Measurements from ENCODE around the gene HBM. TPM values are rescaled to one million over a fixed set of nuclear protein-coding genes. Genes with fewer than 3 reads are reported as not detected.

The HBM gene, protein sequence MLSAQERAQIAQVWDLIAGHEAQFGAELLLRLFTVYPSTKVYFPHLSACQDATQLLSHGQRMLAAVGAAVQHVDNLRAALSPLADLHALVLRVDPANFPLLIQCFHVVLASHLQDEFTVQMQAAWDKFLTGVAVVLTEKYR
- not detected in 2 replicates for total RNA-seq

GRCh38 chr16:165539-166374 is at the start of gene HBM:
HBM (plus strand) TSS chr16:165978; CDS start chr16:165998, 20 bp downstream.

DNA sequence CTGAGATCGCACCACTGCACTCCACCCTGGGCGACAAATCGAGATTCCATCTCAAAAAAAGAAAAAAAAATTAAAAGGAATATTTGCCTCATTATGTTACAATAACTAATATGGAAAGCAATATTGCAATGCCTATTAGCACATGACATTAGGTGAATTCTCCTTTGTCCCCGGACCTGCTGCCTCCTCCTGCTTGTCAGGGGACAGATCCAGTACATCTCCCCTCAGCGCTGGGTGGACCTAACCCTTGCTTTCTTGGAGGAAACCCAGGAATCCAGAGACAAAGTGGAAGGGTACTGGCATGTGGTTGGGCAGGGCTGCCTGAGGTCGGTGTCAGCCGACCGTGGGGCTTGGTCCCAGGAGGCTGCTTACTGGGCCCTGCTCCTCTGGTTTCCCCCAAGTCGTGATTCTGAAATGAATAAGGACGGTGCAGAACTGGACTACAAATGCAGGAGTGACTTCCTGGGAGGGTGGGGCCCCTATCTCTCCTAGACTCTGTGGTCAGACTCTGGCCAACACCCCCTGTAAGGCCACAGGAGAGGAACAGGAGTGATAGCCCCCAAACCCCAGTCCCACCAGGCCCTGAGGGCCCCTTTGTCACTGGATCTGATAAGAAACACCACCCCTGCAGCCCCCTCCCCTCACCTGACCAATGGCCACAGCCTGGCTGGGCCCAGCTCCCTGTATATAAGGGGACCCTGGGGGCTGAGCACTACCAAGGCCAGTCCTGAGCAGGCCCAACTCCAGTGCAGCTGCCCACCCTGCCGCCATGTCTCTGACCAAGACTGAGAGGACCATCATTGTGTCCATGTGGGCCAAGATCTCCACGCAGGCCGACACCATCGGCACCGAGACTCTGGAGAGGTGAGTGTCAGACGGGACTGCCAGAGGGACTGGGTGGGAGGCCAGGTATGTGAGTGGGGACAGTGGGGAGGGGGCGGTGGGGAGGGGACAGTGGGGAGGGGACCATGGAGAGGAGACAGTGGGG is 13.3 kb upstream of the HBM start, which contains the start of gene HBZ:
Gene HBZ, plus strand, starts transcription at position 504 of the 988 bp plus-strand sequence. Its CDS starts 266 bp downstream, at position 770.

DNA sequence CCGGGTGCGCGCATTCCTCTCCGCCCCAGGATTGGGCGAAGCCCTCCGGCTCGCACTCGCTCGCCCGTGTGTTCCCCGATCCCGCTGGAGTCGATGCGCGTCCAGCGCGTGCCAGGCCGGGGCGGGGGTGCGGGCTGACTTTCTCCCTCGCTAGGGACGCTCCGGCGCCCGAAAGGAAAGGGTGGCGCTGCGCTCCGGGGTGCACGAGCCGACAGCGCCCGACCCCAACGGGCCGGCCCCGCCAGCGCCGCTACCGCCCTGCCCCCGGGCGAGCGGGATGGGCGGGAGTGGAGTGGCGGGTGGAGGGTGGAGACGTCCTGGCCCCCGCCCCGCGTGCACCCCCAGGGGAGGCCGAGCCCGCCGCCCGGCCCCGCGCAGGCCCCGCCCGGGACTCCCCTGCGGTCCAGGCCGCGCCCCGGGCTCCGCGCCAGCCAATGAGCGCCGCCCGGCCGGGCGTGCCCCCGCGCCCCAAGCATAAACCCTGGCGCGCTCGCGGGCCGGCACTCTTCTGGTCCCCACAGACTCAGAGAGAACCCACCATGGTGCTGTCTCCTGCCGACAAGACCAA is 6.7 kb downstream of the HBM start, which contains the start of gene HBA2:
Gene HBA2, plus strand, starts transcription at position 503 of the 568 bp plus-strand sequence. Its CDS starts 37 bp downstream, at position 540.

DNA sequence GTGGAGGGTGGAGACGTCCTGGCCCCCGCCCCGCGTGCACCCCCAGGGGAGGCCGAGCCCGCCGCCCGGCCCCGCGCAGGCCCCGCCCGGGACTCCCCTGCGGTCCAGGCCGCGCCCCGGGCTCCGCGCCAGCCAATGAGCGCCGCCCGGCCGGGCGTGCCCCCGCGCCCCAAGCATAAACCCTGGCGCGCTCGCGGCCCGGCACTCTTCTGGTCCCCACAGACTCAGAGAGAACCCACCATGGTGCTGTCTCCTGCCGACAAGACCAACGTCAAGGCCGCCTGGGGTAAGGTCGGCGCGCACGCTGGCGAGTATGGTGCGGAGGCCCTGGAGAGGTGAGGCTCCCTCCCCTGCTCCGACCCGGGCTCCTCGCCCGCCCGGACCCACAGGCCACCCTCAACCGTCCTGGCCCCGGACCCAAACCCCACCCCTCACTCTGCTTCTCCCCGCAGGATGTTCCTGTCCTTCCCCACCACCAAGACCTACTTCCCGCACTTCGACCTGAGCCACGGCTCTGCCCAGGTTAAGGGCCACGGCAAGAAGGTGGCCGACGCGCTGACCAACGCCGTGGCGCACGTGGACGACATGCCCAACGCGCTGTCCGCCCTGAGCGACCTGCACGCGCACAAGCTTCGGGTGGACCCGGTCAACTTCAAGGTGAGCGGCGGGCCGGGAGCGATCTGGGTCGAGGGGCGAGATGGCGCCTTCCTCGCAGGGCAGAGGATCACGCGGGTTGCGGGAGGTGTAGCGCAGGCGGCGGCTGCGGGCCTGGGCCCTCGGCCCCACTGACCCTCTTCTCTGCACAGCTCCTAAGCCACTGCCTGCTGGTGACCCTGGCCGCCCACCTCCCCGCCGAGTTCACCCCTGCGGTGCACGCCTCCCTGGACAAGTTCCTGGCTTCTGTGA is 11.0 kb downstream of the HBM start, which contains the start of gene HBA1:
Gene HBA1, plus strand, starts transcription at position 204 of the 906 bp plus-strand sequence. Its CDS starts 37 bp downstream, at position 241.

GRCh38 chr16:180101-180675 is 14.4 kb downstream of the HBM start, which contains the start of gene HBQ1:
HBQ1 (plus strand) TSS chr16:180459; CDS start chr16:180487, 28 bp downstream.

Other genes starting within 250 kb of the HBM start
- gene POLR3K, start 112.4 kb upstream of the HBM start, total RNA-seq = 7.0 and 10.3 TPM in 2 replicates
- 21.6 and 45.2 TPM in 2 replicates for gene SNRNP25, start 112.2 kb upstream of the HBM start, total RNA-seq
- 20.6 and 36.4 TPM in 2 replicates for gene RHBDF1, start 93.3 kb upstream of the HBM start, total RNA-seq
- 138 and 165 TPM in 2 replicates for gene MPG, start 87.8 kb upstream of the HBM start, total RNA-seq
- 5.5 and 7.8 TPM in 2 replicates for gene NPRL3, start 27.3 kb upstream of the HBM start, total RNA-seq
- gene HBZ, start 13.3 kb upstream of the HBM start, total RNA-seq = not detected in 2 replicates
- not detected in 2 replicates for gene HBA2, start 6.9 kb downstream of the HBM start, total RNA-seq
- gene HBA1, start 10.7 kb downstream of the HBM start, total RNA-seq = not detected in 2 replicates
- 0.38 and 1.1 TPM in 2 replicates for gene HBQ1, start 14.5 kb downstream of the HBM start, total RNA-seq
- gene LUC7L, start 63.5 kb downstream of the HBM start, total RNA-seq = 37.3 and 42.9 TPM in 2 replicates
- gene FAM234A, start 68.8 kb downstream of the HBM start, total RNA-seq = 28.8 and 53.4 TPM in 2 replicates
- gene RGS11, start 110.0 kb downstream of the HBM start, total RNA-seq = 1.6 and 1.9 TPM in 2 replicates
- gene ARHGDIG, start 114.6 kb downstream of the HBM start, total RNA-seq = 3.5 and 7.3 TPM in 2 replicates
- gene PDIA2, start 117.2 kb downstream of the HBM start, total RNA-seq = 0.09 and 0.28 TPM in 2 replicates
- gene AXIN1, start 186.7 kb downstream of the HBM start, total RNA-seq = 17.5 and 25.8 TPM in 2 replicates
- gene MRPL28, start 204.6 kb downstream of the HBM start, total RNA-seq = 85.7 and 112 TPM in 2 replicates
- gene PGAP6, start 216.0 kb downstream of the HBM start, total RNA-seq = 96.7 and 101 TPM in 2 replicates
- 73.7 and 84.4 TPM in 2 replicates for gene NME4, start 231.2 kb downstream of the HBM start, total RNA-seq
- 8.1 and 8.8 TPM in 2 replicates for gene DECR2, start 235.9 kb downstream of the HBM start, total RNA-seq